ENCODE results near the gene ITCH.

DNA sequence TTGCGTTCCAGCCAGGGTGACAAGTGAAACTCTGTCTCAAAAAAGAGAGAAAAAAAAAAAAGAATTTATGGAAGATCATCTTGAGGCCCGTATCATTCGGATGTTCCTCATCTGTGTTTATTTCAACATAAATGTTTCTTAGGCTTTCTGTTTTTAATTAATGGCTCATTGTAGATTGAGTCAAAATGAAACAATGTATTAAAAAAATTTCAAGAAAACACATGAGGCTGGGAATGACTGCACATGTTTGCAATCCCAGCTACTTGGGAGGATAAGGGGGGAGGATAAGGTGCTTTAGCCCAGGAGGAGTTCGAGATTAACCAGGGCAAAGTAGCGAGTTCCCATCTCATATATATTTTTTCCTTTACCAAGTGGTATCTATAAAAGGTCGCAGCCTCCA, 47.3 kb downstream of the ITCH start:
- TF ChIP-seq, protein P1, sequence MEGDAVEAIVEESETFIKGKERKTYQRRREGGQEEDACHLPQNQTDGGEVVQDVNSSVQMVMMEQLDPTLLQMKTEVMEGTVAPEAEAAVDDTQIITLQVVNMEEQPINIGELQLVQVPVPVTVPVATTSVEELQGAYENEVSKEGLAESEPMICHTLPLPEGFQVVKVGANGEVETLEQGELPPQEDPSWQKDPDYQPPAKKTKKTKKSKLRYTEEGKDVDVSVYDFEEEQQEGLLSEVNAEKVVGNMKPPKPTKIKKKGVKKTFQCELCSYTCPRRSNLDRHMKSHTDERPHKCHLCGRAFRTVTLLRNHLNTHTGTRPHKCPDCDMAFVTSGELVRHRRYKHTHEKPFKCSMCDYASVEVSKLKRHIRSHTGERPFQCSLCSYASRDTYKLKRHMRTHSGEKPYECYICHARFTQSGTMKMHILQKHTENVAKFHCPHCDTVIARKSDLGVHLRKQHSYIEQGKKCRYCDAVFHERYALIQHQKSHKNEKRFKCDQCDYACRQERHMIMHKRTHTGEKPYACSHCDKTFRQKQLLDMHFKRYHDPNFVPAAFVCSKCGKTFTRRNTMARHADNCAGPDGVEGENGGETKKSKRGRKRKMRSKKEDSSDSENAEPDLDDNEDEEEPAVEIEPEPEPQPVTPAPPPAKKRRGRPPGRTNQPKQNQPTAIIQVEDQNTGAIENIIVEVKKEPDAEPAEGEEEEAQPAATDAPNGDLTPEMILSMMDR (IDR thresholded peaks at IDR 0.05): no peak
- TF ChIP-seq POLR2AphosphoS5 (IDR thresholded peaks at IDR 0.05; ENCODE audit: low read depth, low read length) (no peak), TCF7L2 (IDR thresholded peaks at IDR 0.05; ENCODE audit: low read depth, low read length) (no peak)
- TF ChIP-seq, protein P2, sequence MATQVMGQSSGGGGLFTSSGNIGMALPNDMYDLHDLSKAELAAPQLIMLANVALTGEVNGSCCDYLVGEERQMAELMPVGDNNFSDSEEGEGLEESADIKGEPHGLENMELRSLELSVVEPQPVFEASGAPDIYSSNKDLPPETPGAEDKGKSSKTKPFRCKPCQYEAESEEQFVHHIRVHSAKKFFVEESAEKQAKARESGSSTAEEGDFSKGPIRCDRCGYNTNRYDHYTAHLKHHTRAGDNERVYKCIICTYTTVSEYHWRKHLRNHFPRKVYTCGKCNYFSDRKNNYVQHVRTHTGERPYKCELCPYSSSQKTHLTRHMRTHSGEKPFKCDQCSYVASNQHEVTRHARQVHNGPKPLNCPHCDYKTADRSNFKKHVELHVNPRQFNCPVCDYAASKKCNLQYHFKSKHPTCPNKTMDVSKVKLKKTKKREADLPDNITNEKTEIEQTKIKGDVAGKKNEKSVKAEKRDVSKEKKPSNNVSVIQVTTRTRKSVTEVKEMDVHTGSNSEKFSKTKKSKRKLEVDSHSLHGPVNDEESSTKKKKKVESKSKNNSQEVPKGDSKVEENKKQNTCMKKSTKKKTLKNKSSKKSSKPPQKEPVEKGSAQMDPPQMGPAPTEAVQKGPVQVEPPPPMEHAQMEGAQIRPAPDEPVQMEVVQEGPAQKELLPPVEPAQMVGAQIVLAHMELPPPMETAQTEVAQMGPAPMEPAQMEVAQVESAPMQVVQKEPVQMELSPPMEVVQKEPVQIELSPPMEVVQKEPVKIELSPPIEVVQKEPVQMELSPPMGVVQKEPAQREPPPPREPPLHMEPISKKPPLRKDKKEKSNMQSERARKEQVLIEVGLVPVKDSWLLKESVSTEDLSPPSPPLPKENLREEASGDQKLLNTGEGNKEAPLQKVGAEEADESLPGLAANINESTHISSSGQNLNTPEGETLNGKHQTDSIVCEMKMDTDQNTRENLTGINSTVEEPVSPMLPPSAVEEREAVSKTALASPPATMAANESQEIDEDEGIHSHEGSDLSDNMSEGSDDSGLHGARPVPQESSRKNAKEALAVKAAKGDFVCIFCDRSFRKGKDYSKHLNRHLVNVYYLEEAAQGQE (IDR thresholded peaks at IDR 0.05; ENCODE audit: insufficient read depth in 1 of 2, low read depth in 2 of 2, low read length in 1 of 2): no peak
